G401.6 (cell line): ENCODE data around the gene FBXL4.

Experiments used
- FAIRE-seq: peaks from 2 replicates; lab custom pipeline; 2012; peaks lifted over from hg19 to GRCh38; lab: Jason Lieb, UNC

FBXL4 gene

DNA sequence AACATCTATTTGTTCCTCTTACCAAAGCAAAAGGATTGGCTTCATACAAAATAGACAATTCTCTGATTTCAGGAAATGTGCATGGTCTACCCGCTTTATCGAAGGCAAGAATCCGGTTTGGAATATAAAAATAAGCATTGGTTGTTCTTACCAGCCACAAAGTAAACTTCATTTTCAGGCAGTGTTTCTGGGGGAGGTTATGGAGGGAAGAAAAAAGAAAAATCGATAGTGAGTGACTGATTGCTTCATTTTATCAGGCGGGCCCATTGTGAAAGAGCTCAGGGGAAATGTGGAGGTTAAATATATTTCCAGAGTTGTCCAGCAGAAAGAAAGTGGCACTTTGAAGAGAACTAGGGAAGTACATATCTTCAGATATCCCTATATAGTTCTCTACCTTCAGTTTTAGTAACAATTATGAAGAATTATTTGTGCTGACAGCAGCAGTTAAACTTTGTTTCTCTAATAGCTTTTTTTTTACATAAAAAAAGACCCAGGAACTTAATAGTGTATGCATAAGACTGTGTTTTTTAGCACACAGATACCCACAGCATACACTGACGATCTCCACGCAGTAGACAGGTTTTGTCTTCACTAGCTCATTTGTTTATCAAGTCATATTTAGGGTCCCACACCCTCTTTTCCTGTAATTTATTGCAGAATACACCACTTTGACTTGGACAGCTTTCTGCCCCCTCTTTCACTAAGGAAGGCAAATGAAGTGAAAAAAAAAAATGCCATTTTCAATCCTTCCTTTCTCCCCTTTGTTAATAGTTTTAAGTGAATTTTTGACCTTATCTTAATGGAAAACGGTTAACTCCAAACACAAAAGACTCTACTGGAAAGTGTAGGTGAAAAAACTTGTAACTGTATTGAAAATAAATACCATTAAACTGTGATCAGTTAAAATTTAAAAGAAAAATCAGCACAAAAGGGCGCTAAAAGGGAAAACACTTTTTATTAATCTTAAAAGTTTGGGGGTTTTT, 110.5 kb downstream of the FBXL4 start:
- no peak for FAIRE-seq

DNA sequence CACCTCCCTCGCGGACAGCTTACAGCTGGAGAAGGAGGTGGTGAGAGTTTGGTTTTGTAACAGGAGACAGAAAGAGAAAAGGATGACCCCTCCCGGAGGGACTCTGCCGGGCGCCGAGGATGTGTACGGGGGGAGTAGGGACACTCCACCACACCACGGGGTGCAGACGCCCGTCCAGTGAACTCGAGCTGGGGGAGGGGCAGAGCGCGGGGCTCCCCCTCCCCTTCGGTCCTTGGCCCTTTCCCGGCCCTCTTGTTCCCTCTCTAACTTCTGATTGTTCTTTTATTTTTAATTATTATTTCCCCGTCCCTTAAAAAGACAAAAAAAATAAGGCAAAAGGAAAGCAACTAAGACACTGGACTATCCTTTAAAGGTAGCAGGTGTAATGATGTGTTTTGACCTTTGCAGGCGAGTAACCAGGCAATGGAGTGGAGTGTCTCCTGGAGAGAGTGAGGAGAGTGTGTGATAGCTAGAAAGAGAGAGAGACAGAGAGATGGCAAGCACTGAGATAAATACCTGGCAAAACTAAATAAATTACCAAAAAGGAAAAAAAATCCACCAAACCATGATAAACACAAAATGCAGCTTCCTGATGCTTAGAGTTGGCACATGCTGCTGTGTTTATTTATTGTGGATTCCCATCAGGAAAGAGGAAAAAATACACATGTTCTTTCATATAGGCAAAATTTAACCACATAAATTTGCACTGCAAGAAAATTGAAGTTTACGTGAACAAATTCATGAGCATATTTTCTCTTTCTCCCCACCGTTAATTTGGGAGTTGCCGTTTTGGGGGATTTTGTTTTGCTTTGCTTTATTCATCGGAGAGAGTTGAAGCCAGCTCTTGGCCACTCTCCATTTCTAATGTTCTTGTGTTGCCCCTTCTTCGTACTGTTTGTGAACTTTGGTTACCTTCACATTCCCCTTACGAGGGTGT, 111.5 kb downstream of the FBXL4 start:
- FAIRE-seq, result no peak

DNA sequence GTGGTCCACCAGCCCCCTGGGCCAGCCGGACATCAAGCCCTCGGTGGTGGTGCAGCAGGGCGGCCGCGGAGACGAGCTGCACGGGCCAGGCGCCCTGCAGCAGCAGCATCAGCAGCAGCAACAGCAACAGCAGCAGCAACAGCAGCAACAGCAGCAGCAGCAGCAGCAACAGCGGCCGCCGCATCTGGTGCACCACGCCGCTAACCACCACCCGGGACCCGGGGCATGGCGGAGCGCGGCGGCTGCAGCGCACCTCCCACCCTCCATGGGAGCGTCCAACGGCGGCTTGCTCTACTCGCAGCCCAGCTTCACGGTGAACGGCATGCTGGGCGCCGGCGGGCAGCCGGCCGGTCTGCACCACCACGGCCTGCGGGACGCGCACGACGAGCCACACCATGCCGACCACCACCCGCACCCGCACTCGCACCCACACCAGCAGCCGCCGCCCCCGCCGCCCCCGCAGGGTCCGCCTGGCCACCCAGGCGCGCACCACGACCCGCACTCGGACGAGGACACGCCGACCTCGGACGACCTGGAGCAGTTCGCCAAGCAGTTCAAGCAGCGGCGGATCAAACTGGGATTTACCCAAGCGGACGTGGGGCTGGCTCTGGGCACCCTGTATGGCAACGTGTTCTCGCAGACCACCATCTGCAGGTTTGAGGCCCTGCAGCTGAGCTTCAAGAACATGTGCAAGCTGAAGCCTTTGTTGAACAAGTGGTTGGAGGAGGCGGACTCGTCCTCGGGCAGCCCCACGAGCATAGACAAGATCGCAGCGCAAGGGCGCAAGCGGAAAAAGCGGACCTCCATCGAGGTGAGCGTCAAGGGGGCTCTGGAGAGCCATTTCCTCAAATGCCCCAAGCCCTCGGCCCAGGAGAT, 112.4 kb downstream of the FBXL4 start:
- FAIRE-seq, result no peak

DNA sequence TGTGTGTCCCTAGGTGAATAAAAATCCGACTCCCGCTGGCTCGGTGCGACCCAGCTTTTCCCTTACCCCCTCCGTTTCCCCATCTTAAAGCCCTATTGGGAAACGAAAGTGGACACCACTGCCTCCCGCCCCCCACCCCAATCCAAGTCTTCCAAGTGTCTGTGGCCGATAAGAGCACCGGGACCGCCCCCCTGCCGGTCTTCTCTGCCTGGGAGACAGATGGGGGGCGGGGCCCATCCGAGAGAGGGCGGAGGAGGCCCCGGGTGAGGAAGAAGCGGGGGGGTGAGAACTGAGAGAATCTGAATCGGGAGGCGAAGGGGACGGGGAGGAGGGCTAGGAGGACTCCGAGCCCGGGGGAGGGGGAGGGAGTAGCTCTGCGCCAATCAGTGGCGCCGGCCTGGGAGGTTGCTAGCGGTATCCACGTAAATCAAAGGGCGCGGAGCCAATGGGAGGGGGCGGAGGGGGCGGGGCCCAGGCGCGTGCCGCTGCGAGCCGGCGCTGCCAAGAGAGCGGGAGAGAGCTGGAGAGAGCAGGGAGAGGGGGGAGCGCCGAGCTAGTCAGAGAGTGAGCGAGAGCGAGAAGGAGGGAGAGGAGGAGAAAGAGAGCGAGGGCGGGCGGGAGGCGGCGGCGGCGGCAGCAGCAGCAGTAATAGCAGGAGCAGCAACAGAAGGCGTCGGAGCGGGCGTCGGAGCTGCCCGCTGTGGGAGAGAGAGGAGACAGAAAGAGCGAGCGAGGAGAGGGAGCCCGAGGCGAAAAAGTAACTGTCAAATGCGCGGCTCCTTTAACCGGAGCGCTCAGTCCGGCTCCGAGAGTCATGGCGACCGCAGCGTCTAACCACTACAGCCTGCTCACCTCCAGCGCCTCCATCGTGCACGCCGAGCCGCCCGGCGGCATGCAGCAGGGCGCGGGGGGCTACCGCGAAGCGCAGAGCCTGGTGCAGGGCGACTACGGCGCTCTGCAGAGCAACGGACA, 113.4 kb downstream of the FBXL4 start, which contains the start of gene POU3F2:
TSS of gene POU3F2 (plus strand) at position 515 of the 972 bp plus-strand sequence. CDS start at position 815, 300 bp downstream.
- FAIRE-seq, result no peak

DNA sequence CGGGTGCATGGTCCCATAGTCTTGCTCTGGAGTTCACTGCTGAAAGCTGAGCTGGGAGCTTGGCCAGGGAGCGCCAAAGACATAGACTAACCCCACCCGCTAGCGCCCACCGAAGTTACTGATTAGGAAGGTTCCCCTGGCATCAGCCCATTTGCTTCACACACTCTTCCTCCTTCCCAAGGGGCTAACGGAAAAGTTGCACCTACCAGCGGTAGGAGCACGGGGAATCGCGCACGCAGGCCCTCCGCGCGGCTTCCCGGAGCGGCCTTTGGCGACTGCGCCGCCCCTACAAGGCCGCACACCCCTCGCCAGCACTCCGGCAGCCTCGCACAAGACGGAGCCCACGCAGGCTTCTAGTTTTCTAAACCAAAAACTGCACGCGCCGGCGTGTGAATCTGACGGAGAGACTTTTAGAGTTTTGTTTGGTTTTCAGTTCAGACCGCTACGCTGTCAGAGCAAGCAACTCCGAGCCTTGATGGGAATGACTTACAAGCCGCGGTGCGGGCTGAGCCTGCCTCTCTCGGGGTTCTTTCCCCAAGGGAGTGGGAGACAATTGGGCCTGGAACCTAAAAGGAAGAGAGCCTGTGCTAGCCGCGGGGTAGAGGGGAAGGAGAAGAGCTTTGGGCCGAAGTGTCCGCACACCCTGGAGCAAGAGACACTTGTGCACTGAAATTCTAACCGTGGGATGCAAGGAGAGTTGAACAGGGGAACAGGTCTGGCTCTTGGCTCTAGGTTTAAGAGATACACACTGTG, 114.3 kb downstream of the FBXL4 start:
- FAIRE-seq, result no peak

DNA sequence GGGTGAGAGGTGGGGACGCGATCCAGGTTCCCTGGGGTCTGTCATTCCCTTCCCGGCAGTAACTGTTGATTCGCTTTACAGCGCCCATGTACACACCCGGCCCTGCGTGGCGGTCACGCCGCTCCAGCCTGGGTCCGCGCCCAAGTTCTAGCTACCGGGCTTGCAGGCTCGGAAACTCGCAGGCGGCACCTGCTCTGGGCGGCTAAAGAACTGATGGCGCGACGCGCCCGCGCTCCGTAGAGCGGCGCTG, 114.8 kb downstream of the FBXL4 start:
- FAIRE-seq, result no peak

DNA sequence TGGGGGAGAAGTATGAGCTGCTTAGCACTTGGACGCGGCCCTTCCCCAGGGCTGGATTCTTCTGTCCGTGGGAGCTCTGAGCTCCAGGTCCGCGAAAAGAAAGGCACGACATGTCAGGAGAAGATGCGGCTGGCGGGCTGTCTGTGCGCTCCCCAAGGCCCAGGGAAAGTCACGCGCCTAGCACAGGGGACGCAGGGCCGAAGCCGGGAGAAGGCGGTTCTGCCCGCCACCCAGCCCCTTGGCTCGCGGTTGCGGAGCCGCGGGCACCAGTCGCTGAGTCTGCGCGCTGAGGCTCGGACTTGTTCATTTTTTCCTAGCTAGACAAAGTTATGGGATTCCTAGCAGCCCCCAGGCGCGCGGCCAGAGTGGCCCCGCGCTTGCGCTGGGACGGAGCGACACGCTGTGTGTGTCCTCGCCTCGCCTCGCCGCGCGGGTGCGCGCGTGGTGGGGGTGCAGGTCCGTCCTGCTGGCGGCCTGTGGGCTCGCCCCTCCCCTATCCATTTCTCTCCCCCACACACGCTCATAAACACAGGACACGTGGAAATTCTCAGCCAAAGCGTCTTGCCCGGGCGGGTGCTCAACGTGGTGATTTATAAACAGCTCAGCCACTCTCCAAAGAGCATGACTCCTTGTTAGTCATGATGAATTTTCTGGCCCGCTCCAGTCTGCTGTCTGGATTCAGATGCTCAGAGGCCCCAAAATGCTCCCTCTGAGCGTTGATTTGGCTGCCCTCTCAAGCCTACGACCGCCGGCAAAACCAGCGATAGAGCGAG, 115.3 kb downstream of the FBXL4 start:
- FAIRE-seq, result no peak

DNA sequence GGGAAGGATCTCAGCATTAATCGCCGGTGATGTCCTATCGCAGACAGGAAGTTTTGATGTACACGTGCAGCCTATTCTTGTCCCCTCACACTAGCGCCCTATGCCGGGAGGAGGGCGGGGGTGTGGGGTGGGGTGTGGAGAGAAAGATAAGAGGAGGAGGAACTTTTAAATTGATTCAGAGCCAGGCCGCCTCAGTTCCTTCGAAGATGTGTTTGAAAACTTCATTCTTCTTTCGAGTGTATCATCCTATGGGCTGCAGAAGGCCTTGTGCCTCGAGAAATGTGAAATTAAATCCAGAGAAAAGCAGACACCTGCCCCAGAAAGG, 115.8 kb downstream of the FBXL4 start:
- no peak for FAIRE-seq

DNA sequence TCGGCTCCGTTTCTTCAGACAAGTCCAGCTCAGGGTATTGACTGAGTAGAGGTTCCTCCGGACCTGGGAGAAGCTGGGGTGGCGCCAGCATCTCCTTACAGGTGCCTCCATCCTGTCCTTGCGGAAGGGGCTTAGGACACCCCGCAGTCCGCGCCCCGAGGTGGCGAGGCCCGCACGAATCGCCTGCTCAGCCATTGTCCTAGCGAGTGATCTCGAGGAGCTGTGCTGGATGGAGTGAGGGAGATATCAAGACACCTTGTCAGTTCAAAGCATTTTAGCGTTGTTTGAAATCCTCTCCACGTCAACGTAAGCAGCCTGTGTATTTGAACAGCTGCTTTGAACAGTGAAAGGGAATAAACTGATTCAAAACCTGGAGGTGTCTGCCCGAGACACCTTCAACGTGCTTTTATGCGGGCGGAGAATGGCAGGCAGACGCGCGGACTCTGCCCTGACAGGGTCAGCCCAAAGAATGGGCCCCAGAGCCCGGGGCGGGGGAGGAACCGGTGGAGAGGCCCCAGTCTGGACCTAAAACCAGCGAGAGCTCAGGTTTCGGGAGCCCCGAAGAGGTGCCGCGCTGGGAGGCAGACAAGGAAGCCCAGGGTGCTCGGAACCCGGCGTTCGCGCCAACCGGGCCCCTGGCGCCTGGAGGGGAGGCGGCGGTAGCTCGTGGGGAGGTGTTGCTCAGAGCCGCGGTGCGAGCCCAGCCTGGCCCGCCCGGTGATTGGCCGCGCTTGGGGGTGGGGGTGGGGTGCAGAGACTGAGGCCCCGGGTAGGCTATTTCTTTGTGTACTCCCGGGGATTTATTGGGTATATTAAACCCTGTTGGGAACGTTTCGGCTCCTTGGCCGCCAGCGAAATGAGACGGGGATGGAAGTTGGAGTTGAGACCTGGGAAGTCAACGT, 116.4 kb downstream of the FBXL4 start:
- FAIRE-seq, result no peak

DNA sequence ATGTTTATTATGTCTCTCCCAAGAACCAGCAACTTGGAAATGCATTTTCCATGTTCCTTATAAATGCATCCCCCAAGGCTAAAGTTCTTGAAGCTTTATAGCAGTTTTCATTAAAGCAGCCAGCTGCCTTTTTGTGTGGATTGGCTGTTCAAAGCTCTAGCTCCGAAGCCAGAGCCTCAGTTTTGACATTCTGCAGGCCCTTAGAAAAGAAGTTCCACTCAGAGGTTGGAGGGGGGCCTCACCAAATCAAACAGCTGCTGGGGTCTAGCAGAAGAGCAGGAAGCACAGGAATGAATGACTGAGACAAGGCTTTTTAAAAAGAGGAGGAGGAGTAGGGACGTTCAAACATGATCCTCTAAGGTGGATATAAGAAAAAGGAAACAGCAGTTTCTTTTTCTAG, 117.6 kb downstream of the FBXL4 start:
- FAIRE-seq, result no peak

DNA sequence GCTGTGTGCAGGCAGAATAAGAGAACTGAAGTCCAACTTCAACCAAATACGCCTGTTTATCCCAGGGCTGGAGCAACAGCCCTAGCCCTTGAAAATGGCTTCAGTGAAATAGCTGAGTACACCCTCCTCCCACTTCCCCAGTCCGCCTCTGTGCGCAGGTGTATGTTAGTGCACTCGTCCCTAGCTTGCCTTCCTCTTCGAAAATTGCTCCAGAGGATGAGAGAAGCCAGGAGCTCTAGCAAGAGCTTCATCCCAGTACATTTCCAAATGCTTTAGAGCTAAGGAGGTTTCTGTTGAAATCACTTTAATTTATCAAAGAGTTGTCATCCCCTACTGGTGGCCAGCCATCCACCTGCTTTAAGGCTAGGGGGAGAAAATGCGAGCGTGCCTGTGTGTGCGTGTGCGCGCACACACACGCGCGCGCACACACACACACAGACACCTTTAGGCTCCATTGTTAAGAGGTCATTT, 118.8 kb downstream of the FBXL4 start:
- FAIRE-seq, result no peak

DNA sequence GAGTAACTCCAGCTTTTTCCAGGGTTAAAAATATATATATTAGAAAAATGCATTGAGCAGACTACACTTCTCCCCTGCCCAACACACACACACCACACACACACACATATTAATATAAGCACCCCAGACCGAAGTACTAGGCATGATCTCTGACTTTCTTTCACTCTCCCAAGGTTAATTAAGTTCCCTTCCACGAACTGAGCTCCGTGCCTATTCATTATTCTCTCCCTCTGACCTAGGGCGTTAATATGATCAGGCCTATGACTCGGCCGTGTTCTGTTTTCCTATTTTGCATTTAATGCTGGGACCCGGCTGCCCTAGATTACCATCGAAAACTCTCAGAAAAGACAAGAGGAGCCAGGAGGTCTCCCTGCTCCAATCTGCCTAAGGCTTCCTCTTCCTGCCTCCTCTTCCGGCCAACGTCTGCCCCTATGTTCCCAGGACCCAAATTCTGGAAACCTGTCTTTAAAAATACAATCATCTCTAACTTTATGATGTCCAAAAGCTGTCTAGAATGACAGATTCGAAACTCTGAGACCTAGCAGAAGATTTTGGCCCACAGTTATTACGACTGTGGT, 119.4 kb downstream of the FBXL4 start:
- FAIRE-seq, result no peak

DNA sequence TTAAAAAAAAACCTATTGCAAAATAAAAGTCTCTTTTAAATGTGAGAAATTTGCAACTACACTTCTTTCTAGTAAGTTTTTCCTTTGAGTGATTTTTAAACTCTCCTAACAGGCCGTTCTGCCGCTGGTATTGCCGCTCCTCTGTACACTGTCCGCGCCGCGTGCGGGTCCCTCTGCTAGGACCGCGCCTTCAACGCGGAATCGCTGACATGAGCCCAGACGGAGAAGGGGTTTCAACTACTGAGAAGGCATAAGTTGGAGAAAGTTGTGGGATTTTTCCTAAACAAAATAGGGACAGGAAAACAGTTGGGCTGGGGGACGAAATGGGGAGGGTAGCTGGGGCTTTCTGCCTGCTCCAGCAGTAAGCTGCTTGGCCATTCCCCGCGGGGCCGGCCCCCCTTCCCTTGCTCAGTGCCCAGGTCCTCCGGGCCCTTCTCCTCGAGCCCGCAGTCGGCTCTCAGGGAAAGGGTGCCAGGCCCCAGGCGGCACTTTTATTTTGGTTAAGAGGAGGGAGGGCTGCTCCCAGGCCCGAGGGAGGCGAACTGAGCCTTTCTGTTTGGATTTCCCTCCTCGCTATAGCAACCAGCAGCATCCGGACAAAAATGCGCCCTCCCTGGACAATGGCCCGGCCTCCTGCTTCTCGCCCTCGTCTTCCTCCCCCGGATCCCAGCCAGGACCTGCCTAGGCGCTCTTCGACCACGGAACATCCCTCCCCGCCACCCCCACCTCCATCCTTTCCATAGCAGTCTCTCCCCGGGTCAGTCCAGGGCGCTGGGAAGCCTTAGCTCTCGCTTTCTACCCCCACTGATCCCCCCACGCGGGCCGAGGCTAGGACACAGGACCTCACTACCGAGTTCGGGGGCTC, 120.2 kb downstream of the FBXL4 start:
- no peak for FAIRE-seq

DNA sequence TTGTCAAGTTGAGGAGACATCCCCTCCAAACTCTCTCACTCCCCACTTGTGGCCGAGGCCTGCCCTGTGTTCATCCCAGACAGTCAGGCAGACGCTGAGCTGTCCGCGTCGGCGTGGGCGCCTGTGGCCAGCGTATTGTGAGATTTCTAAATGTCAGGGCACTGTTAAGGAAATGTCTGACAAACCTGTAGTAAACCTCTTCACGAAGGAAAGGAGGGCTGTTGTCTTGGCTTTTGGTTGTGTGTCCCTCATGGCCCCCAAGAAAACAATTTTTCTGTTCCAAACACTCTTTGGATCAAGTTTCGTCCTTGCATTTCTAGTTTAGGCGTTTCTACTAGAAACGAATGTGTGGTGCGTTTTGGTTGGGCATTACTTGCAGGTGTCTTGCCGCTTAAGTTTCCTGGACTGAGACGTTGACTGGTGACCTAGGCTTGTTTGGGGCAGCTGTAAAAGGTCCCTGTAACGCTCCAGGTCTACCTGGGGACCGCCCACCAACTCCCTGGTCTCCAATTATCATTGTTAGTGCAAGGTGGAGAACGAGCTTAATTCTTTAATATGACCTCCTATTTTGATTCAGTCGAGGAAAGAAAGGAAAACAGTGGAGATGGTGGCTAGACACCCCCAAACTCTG, 122.0 kb downstream of the FBXL4 start:
- no peak for FAIRE-seq

DNA sequence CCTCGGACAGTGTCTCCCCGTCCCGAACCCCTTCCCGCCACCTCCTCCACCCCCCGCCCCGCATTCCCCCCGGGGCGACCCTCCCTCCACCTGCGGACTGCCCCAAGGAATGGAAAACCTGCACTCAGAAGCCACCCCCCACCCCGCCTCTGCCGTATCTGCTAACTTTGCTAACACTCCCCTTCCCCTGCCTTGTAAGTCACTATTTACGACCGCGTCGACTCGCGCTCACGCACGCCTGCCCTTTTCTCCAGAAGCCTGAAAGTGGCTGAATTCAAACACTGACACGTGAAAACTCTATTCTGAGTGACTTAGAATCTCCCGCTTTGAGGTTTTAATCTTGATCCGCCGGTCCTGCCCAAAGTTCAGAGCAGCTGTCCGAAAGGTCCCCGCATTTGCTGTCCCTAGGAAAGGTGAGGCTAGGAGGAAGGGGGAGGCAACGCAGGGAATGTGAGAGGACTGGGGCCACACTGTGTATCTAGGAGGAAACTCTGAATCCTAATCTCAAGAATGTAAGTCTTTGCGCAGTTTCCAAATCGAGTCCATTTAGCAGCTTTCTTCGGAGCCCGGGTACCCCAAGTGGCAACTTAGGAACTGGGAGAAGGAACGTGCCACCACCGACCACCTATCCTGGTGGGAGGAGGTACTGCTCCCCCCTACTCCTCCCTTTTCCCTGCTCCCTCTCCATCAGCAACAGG, 122.7 kb downstream of the FBXL4 start:
- no peak for FAIRE-seq
